ENCODE data around the gene ALDH1A2. TPM values are rescaled to one million over a fixed set of nuclear protein-coding genes. Genes with fewer than 3 reads are reported as not detected.

Gene ALDH1A2
- total RNA-seq, 1 donor from 2014 or later, result 30.8 TPM

DNA sequence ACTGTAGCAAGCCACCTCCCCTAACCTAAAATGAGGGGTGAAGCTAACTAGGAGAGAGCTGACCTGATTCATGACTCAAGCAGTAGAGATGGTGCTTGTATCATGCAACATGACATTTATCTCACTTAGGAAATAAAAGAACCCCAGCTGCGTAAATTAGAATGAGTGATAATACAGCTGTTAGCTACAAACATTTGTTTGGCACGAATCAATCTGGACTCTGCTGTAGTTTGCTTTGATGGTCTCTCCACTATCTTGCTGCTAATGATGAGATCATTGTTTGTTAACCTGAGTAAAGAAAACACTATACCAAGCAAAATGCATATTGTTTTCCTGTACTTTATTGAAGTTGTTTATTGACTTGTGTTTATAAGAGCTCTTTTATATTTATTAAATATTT is 92.6 kb downstream of the ALDH1A2 start:
- H3K36me3 Mint-ChIP-seq, result no peaks in the 10 kb centered on the region
- peaks cover 19% of the 10 kb centered on the region for H3K4me1 ChIP-seq
- TF ChIP-seq, protein P1, sequence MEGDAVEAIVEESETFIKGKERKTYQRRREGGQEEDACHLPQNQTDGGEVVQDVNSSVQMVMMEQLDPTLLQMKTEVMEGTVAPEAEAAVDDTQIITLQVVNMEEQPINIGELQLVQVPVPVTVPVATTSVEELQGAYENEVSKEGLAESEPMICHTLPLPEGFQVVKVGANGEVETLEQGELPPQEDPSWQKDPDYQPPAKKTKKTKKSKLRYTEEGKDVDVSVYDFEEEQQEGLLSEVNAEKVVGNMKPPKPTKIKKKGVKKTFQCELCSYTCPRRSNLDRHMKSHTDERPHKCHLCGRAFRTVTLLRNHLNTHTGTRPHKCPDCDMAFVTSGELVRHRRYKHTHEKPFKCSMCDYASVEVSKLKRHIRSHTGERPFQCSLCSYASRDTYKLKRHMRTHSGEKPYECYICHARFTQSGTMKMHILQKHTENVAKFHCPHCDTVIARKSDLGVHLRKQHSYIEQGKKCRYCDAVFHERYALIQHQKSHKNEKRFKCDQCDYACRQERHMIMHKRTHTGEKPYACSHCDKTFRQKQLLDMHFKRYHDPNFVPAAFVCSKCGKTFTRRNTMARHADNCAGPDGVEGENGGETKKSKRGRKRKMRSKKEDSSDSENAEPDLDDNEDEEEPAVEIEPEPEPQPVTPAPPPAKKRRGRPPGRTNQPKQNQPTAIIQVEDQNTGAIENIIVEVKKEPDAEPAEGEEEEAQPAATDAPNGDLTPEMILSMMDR (IDR thresholded peaks at IDR 0.05), result no peak
- TF ChIP-seq EZH2 (IDR thresholded peaks at IDR 0.05) (no peak), EZH2phosphoT487 (IDR thresholded peaks at IDR 0.05) (no peak)
- no peak overlapping the region for H3K9ac ChIP-seq
- no peaks in the 10 kb centered on the region for H4K20me1 ChIP-seq (ENCODE audit: low read depth)
- H3K27me3 ChIP-seq, result no peaks in the 10 kb centered on the region
- peaks cover 10% of the 10 kb centered on the region for H3F3A ChIP-seq (ENCODE audit: low read depth)
- H3K4me2 ChIP-seq, result no peak overlapping the region
- no peak for DNase-seq (ENCODE audit: low spot score)
- no peaks in the 10 kb centered on the region for H3K9me3 Mint-ChIP-seq
- H3K4me3 ChIP-seq, result no peak overlapping the region
- H3K9me3 ChIP-seq (ENCODE audit: low read depth), result no peaks in the 10 kb centered on the region
- H3K4me3 Mint-ChIP-seq, result no peak overlapping the region
- no peak overlapping the region for H3K27ac ChIP-seq
- H3K27ac Mint-ChIP-seq, result no peak overlapping the region
- H3K36me3 ChIP-seq, result no peaks in the 10 kb centered on the region
- no peak overlapping the region for H2AFZ ChIP-seq (replicated peaks)
- H3K27me3 Mint-ChIP-seq (ENCODE audit: insufficient read depth, low read depth), result no peaks in the 10 kb centered on the region
- H3K4me1 Mint-ChIP-seq, result peaks cover 5% of the 10 kb centered on the region
- H3K79me2 ChIP-seq (ENCODE audit: low read depth), result no peaks in the 10 kb centered on the region

DNA sequence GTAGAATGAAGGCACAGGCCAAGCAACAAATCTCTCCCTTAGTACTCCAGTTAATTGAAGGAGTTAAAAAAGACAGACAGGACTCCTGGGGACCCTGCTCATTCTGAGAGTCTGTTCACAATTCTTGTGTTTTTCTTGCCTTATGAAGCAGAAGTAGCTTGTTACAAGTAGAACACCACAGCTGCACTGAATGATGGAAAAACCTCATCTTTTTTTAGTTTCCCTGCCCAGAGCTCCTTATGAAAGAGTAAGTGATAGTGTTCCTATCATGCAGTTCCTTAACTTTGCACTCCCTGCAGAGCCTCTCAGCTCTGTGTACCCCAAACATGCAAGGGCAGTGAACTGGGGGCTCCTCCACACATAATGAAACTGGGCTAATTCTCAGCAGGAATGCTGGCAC is 95.5 kb downstream of the ALDH1A2 start:
- Histone ChIP-seq H3K79me2 (ENCODE audit: low read depth) (no peaks in the 10 kb centered on the region), H4K20me1 (ENCODE audit: low read depth) (no peaks in the 10 kb centered on the region), H3K36me3 (no peaks in the 10 kb centered on the region), H3K27ac (peak overlapping the region; percentile 69), H2AFZ (replicated peaks) (no peak overlapping the region), H3K27me3 (no peaks in the 10 kb centered on the region), H3K4me2 (peak overlapping the region; percentile 66), H3F3A (ENCODE audit: low read depth) (peaks cover 10% of the 10 kb centered on the region), H3K4me1 (peaks cover 22% of the 10 kb centered on the region), H3K9ac (no peak overlapping the region), H3K4me3 (no peak overlapping the region), H3K9me3 (ENCODE audit: low read depth) (no peaks in the 10 kb centered on the region)
- Mint-ChIP-seq H3K4me3 (no peak overlapping the region), H3K27ac (no peak overlapping the region), H3K9me3 (no peaks in the 10 kb centered on the region), H3K36me3 (no peaks in the 10 kb centered on the region), H3K4me1 (peaks cover 5% of the 10 kb centered on the region), H3K27me3 (ENCODE audit: insufficient read depth, low read depth) (no peaks in the 10 kb centered on the region)
- DNase-seq (ENCODE audit: low spot score), result no peak
- TF ChIP-seq EZH2phosphoT487 (IDR thresholded peaks at IDR 0.05), result no peak
- TF ChIP-seq, protein P1 (IDR thresholded peaks at IDR 0.05), result no peak

DNA sequence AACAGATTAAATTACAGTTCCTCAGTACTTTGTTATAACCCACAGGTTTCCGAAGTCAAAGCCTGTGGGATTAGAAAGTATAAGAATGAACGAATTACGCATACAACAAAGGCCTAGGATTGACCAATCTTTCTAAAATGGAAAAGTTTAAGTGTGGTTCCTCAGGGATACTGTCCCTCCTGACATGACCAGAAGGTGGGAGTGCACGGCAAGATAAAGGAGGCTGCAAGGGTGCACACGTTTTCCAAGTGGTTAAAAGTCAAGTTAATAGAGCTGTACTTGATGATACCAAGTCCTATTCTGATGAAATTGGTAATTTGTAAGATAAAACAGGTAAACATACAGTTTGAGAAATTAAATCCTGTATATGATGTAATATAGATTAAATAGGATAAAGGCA is 96.2 kb downstream of the ALDH1A2 start:
- Histone ChIP-seq H3K4me1 (peaks cover 22% of the 10 kb centered on the region), H4K20me1 (ENCODE audit: low read depth) (no peaks in the 10 kb centered on the region), H3K36me3 (no peaks in the 10 kb centered on the region), H3K27ac (no peak overlapping the region), H3K4me3 (no peak overlapping the region), H3F3A (ENCODE audit: low read depth) (peaks cover 10% of the 10 kb centered on the region), H3K9ac (no peak overlapping the region), H3K9me3 (ENCODE audit: low read depth) (no peaks in the 10 kb centered on the region), H3K27me3 (no peaks in the 10 kb centered on the region), H3K79me2 (ENCODE audit: low read depth) (no peaks in the 10 kb centered on the region), H3K4me2 (peak overlapping the region; percentile 66), H2AFZ (replicated peaks) (no peak overlapping the region)
- Mint-ChIP-seq H3K4me3 (no peak overlapping the region), H3K4me1 (peaks cover 5% of the 10 kb centered on the region), H3K9me3 (no peaks in the 10 kb centered on the region), H3K36me3 (no peaks in the 10 kb centered on the region), H3K27me3 (ENCODE audit: insufficient read depth, low read depth) (no peaks in the 10 kb centered on the region), H3K27ac (no peak overlapping the region)
- TF ChIP-seq, protein P1 (IDR thresholded peaks at IDR 0.05), result peak; percentile 49
- TF ChIP-seq EZH2phosphoT487 (IDR thresholded peaks at IDR 0.05), result no peak
- no peak for TF ChIP-seq EZH2 (IDR thresholded peaks at IDR 0.05)
- peak; percentile 27 for DNase-seq (ENCODE audit: low spot score)
